H4 (cell line): ENCODE measurements around the gene ZNF526. TPM values are rescaled to one million over a fixed set of nuclear protein-coding genes. Genes with fewer than 3 reads are reported as not detected.

Source experiments
- total RNA-seq: library from RNA; depleted of rRNA; stranded (reverse); fragments of >200 nt; shearing (Covaris generic); gene quantifications from 2 replicates; pipeline ENCODE4 v1.2.3, GENCODE V29; 2014; rRNA removed

The ZNF526 gene
- total RNA-seq, 1 experiment from 2014 or later: 4.1 TPM

Other genes starting within 250 kb of the ZNF526 start
- gene ATP1A3, start 226.1 kb upstream of the ZNF526 start, total RNA-seq: 2.1 and 2.8 TPM in 2 replicates
- gene GRIK5, start 150.1 kb upstream of the ZNF526 start, total RNA-seq: 0.12 TPM in 1 of 2 replicates, not detected in the other
- gene ZNF574, start 144.1 kb upstream of the ZNF526 start, total RNA-seq: 11.8 and 15.8 TPM in 2 replicates
- gene POU2F2, start 87.9 kb upstream of the ZNF526 start, total RNA-seq: 0.02 TPM in 1 of 2 replicates, not detected in the other
- gene DEDD2, start 2.6 kb upstream of the ZNF526 start, total RNA-seq: 10.4 and 14.8 TPM in 2 replicates
- 29.8 and 30.6 TPM in 2 replicates for gene GSK3A, start 22.3 kb downstream of the ZNF526 start, total RNA-seq
- 27.1 and 31.1 TPM in 2 replicates for gene ERF, start 34.8 kb downstream of the ZNF526 start, total RNA-seq
- 10.8 and 12.1 TPM in 2 replicates for gene CIC, start 48.9 kb downstream of the ZNF526 start, total RNA-seq
- gene PRR19, start 81.8 kb downstream of the ZNF526 start, total RNA-seq: 0.16 and 1.4 TPM in 2 replicates
- 78.5 and 112 TPM in 2 replicates for gene PAFAH1B3, start 82.3 kb downstream of the ZNF526 start, total RNA-seq
- gene TMEM145, start 93.0 kb downstream of the ZNF526 start, total RNA-seq: 0.08 TPM in 1 of 2 replicates, not detected in the other
- 4.9 and 8.1 TPM in 2 replicates for gene MEGF8, start 105.3 kb downstream of the ZNF526 start, total RNA-seq
- gene CNFN, start 170.0 kb downstream of the ZNF526 start, total RNA-seq: 1.0 TPM in 1 of 2 replicates, not detected in the other
- gene LIPE, start 207.1 kb downstream of the ZNF526 start, total RNA-seq: 0.68 and 1.2 TPM in 2 replicates
- not detected in 2 replicates for gene CXCL17, start 222.6 kb downstream of the ZNF526 start, total RNA-seq